Hepatocyte (in vitro differentiated cells): ENCODE results near the gene SLC39A11. TPM values are rescaled to one million over a fixed set of nuclear protein-coding genes. Genes with fewer than 3 reads are reported as not detected.
"Not testable (repeated sequence)": the region's sequence is repeated elsewhere in the genome, so short reads cannot be mapped to it uniquely, and the experiment has no call there.

Experiments
- DNase-seq: peaks from one replicate; pipeline ENCODE4 v3.0.0-alpha.2; 2016; ENCODE audit warnings: low spot score
- H2AFZ ChIP-seq: fragments of 200-600 bp; sonication (generic); 2 replicates; pipeline ENCODE4 v1.6.0; 2016; ENCODE audit warnings: antibody characterized with exemption, mild to moderate bottlenecking
- H3K27ac ChIP-seq: fragments of 200-600 bp; sonication (generic); 2 replicates; pipeline ENCODE4 v1.5.1; 2016; ENCODE audit warnings: mild to moderate bottlenecking
- H3K27me3 ChIP-seq: fragments of 200-600 bp; sonication (generic); 2 replicates; pipeline ENCODE4 v1.6.1; 2016
- H3K36me3 ChIP-seq: fragments of 200-600 bp; sonication (generic); replicated peaks from 2 replicates; pipeline ENCODE4 v1.5.1; 2016; ENCODE audit warnings: low read depth; ENCODE audit not compliant: insufficient read depth
- H3K4me1 ChIP-seq: fragments of 200-600 bp; sonication (generic); 2 replicates; pipeline ENCODE4 v1.5.1; 2016; ENCODE audit warnings: mild to moderate bottlenecking, moderate library complexity; ENCODE audit not compliant: insufficient read depth
- H3K4me2 ChIP-seq: fragments of 200-600 bp; sonication (generic); 2 replicates; pipeline ENCODE4 v1.6.0; 2016
- H3K4me3 ChIP-seq: fragments of 200-600 bp; sonication (generic); 2 replicates; pipeline ENCODE4 v1.5.1; 2016; ENCODE audit warnings: mild to moderate bottlenecking
- H3K79me2 ChIP-seq: fragments of 200-600 bp; sonication (generic); 2 replicates; pipeline ENCODE4 v1.6.0; 2017; ENCODE audit warnings: mild to moderate bottlenecking
- H3K9me2 ChIP-seq: fragments of 200-600 bp; sonication (generic); replicated peaks from 2 replicates; pipeline ENCODE4 v1.6.0; 2017; ENCODE audit warnings: mild to moderate bottlenecking; ENCODE audit not compliant: insufficient read depth
- H3K9me3 ChIP-seq: fragments of 200-600 bp; sonication (generic); 2 replicates; pipeline ENCODE4 v1.5.1; 2016; ENCODE audit warnings: low read depth, mild to moderate bottlenecking
- H4K20me1 ChIP-seq: fragments of 200-600 bp; sonication (generic); 2 replicates; pipeline ENCODE4 v1.6.0; 2016; ENCODE audit warnings: mild to moderate bottlenecking; ENCODE audit not compliant: insufficient read depth, poor library complexity, severe bottlenecking
- CTCF ChIP-seq: fragments of 200-600 bp; sonication (generic); IDR thresholded peaks from 2 replicates; pipeline ENCODE4 v1.5.1; 2016; ENCODE audit warnings: antibody characterized with exemption, mild to moderate bottlenecking; ENCODE audit not compliant: poor library complexity
- EZH2 ChIP-seq: fragments of 200-600 bp; sonication (generic); IDR thresholded peaks from 2 replicates; pipeline ENCODE4 v1.6.1; 2016; ENCODE audit warnings: antibody characterized with exemption, mild to moderate bottlenecking, borderline replicate concordance
- EZH2phosphoT487 ChIP-seq: fragments of 200-600 bp; sonication (generic); IDR thresholded peaks from one replicate; pipeline ENCODE4 v1.6.1; 2018; ENCODE audit warnings: antibody characterized with exemption, mild to moderate bottlenecking, low read depth, moderate library complexity; ENCODE audit not compliant: unreplicated experiment, severe bottlenecking
- WGBS: methylation state at CpG from one replicate; pipeline ENCODE4 v1.1.6; 2016; ENCODE audit warnings: low lambda C conversion rate; ENCODE audit errors: missing lambda C conversion rate; 5-methylcytosine and 5-hydroxymethylcytosine counted together
- polyA plus RNA-seq: library from polyadenylated mRNA; unstranded; fragments of >200 nt; fragmentation: Nextera tagmentation; extraction: Ambion mirVana; gene quantifications from 2 replicates; pipeline ENCODE4 v1.2.1, GENCODE V29; 2016
- total RNA-seq: library from RNA; depleted of rRNA; stranded (reverse); fragments of >200 nt; gene quantifications from 2 replicates; pipeline ENCODE4 v1.2.3, GENCODE V29; 2014

SLC39A11 gene
- total and polyA plus RNA-seq, 2 experiments from 2014 or later: 37.7 to 39.1 TPM

GRCh38 chr17:72901657-72902056 lies 190.8 kb downstream of the SLC39A11 start:
- H3K4me2 ChIP-seq: no peak overlapping the region
- no peak for DNase-seq
- no peaks in the 10 kb centered on the region for H3K9me2 ChIP-seq
- WGBS: 92% methylated on average over 3 of the region's 3 CpGs
- H3K79me2 ChIP-seq: no peaks in the 10 kb centered on the region
- no peak overlapping the region for H2AFZ ChIP-seq
- H3K36me3 ChIP-seq: no peaks in the 10 kb centered on the region
- TF ChIP-seq CTCF (no peak), EZH2phosphoT487 (no peak), EZH2 (no peak)
- no peaks in the 10 kb centered on the region for H3K27me3 ChIP-seq
- H3K4me3 ChIP-seq: no peak overlapping the region
- H3K4me1 ChIP-seq: no peaks in the 10 kb centered on the region
- no peaks in the 10 kb centered on the region for H3K9me3 ChIP-seq
- no peaks in the 10 kb centered on the region for H4K20me1 ChIP-seq
- no peak overlapping the region for H3K27ac ChIP-seq

- no peak overlapping the region for H3K27ac ChIP-seq
- H3K9me3 ChIP-seq: no peaks in the 10 kb centered on the region
- H3K9me2 ChIP-seq: no peaks in the 10 kb centered on the region
- H3K27me3 ChIP-seq: no peaks in the 10 kb centered on the region
- H3K4me1 ChIP-seq: no peaks in the 10 kb centered on the region
- no peaks in the 10 kb centered on the region for H4K20me1 ChIP-seq
- 77% methylated on average over 9 of the region's 9 CpGs for WGBS
- H3K4me2 ChIP-seq: no peak overlapping the region
- no peaks in the 10 kb centered on the region for H3K79me2 ChIP-seq
- no peak overlapping the region for H2AFZ ChIP-seq
- DNase-seq: no peak
- no peak overlapping the region for H3K4me3 ChIP-seq
- no peaks in the 10 kb centered on the region for H3K36me3 ChIP-seq
- TF ChIP-seq CTCF (no peak), EZH2 (no peak), EZH2phosphoT487 (no peak)
Observed at GRCh38 chr17:72901083-72901482, 191.4 kb downstream of the SLC39A11 start.

DNA sequence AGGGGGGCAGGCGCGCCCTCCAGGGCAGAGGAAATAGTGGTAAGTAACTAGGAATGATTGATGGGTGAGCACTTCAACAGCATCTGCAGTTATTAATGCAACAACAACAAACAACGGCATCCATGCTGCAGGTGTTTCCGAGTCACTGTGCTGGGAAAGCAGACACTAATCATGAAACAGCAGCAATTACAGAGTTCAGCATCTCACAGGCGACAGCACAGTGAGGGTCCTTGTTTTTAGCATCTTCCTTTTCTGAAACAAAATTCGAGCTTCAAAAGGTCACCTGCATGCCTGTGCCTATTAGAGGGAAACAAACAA lies 191.9 kb downstream of the SLC39A11 start:
- no peaks in the 10 kb centered on the region for H3K27me3 ChIP-seq
- no peak overlapping the region for H3K27ac ChIP-seq
- H3K4me2 ChIP-seq: no peak overlapping the region
- no peaks in the 10 kb centered on the region for H4K20me1 ChIP-seq
- no peaks in the 10 kb centered on the region for H3K9me2 ChIP-seq
- no peaks in the 10 kb centered on the region for H3K4me1 ChIP-seq
- no peak for TF ChIP-seq CTCF
- TF ChIP-seq EZH2: no peak
- TF ChIP-seq EZH2phosphoT487: no peak
- no peaks in the 10 kb centered on the region for H3K9me3 ChIP-seq
- WGBS: 77% methylated on average over 6 of the region's 6 CpGs
- no peak overlapping the region for H2AFZ ChIP-seq
- H3K36me3 ChIP-seq: no peaks in the 10 kb centered on the region
- DNase-seq: no peak
- no peak overlapping the region for H3K4me3 ChIP-seq
- no peaks in the 10 kb centered on the region for H3K79me2 ChIP-seq

GRCh38 chr17:72898725-72899124 lies 193.8 kb downstream of the SLC39A11 start:
- Histone ChIP-seq H3K36me3 (no peaks in the 10 kb centered on the region), H3K4me3 (no peak overlapping the region), H3K4me1 (no peaks in the 10 kb centered on the region), H3K79me2 (no peaks in the 10 kb centered on the region), H2AFZ (no peak overlapping the region), H4K20me1 (no peaks in the 10 kb centered on the region), H3K4me2 (no peak overlapping the region), H3K9me3 (no peaks in the 10 kb centered on the region), H3K9me2 (no peaks in the 10 kb centered on the region), H3K27me3 (no peaks in the 10 kb centered on the region), H3K27ac (no peak overlapping the region)
- WGBS: 90% methylated on average over 9 of the region's 9 CpGs
- DNase-seq: no peak
- TF ChIP-seq EZH2phosphoT487: no peak
- no peak for TF ChIP-seq CTCF
- TF ChIP-seq EZH2: no peak

GRCh38 chr17:72896288-72896687 lies 196.2 kb downstream of the SLC39A11 start:
- DNase-seq, H3K9me2 ChIP-seq, H3K4me3 ChIP-seq, H2AFZ ChIP-seq, H3K79me2 ChIP-seq, H3K4me1 ChIP-seq, H3K4me2 ChIP-seq, H3K36me3 ChIP-seq, H4K20me1 ChIP-seq, H3K27me3 ChIP-seq, H3K27ac ChIP-seq, H3K9me3 ChIP-seq: not testable (repeated sequence)
- WGBS: 65% methylated on average over 7 of the region's 7 CpGs
